GM18517 (cell line): ENCODE results near the gene ADCY1.

Experiments used
- ATAC-seq: cut with Tn5 transposase; IDR thresholded peaks from one replicate; pipeline ENCODE4 v1.9.1; 2021; ENCODE audit warnings: mild to moderate bottlenecking, moderate library complexity; ENCODE audit not compliant: unreplicated experiment

The ADCY1 gene

DNA sequence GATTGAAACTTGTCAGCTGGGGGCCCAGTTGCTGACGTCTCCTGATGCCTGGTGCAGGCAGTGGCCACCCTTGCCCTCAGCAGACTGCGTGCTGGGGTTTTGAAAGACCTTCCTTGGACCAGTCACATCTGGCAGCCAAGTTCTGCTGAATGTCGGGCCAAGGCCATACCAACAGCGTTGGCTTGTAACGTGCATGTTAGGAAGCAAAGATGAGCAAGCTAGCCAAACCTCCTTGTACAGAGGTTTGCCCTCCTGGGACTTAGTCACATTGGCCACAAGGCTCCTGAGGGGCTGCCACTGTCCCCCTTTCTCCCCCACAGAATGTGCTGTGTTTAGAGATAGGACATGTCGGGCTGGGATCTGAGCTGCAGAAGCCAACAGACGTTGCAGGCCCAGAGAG lies 49.0 kb downstream of the ADCY1 start:
- no peak for ATAC-seq

DNA sequence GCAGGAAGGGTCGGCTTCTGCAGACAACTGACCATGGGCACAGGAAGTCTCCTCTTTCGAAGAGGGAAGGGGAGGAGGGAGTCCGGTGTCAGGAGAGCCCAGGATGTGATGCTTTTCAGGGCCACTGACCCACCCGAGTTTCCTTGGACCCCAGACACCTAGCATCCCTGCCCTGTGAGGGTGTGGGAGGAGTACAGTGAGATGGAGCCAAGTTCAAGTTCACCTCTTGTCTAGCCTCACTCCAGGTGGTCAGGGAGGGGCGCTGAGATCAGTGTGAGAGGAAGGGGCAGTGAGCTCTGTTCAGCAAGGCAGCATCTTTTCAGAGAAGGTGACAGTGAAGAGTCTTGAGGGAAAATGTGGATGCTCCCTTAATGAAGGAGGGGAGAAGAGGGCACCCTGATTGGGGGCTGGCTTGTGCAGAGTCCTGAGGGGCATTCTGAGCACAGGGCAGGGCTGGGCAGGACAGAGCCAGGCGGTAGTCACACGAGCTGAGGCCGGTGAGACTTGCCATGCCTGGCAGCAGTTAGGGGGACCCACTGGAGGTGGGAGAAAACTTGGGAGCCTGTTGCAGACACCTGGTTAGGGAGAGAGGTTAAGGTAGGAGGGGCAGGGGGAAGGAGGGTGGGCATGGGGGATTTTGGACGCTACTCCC lies 49.7 kb downstream of the ADCY1 start:
- no peak for ATAC-seq

DNA sequence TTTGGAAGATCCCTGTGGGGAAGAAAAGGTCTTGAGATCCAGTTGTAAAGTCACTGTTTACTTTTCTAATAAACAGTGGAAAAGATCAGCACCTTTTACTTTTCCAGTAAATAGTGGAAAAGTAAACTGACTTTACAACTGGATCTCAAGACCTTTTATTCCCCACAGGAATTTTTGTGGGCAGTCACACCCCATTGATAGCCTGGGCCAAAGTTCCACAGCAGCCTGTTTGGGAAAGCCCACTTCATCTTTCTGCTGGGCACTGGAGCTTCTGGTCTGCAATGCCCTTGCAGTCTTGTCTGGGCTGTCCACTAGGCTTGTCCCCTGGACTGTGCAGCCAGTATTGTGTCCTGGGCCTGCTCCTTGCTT lies 50.2 kb downstream of the ADCY1 start:
- ATAC-seq = no peak

DNA sequence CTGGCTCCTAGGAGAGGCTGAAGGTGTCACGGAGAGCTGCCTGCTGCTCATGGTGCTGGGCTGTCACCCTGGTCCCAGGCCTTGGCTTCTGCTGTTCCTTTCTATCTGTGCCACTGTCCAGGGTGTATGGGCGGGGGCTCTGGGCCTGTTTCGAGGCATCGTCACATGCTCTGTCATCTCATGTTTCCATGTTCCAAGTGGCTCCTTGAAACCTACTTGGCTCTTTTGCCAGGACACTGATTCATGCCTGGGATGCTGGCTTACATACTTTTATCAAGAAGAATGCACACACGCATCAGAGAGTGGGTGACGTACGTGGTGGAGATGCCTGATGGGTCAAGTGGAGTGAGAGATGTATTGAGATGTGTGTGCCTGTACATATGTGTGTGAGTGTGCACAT lies 50.9 kb downstream of the ADCY1 start:
- ATAC-seq = no peak

DNA sequence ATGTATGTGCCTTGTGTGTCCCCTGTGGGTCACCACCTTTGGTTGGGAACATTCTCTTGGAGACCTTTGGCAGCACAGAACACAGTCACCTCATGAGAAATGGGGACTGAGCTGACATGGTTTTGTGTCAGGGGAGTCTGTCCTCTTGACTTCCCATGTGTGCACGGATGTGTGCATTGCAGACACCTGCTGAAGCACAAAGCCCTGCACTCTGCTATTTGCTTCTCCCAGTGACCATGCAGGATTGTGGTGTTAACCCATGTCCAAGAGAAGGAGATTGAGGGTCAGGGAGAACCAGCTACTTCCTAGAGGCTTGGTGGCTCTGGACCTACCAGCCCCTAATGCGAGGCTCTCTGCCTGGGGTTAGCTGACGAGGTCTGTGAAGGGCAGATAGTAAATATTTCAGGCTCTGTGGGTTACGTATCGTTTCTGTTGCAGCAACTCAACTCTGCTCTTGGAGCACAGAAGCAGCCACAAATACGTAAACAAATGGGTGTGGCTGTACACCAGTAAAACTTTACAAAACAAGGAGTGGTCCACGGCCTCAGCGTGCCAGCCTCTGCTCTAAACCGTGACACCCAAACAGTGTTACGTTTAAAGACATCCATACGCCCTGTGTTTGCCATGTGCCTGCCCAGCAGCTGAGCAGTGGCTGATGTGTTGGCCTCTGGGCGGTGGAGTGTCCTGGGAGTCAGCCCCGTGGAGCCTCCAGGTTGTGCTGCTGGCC lies 51.7 kb downstream of the ADCY1 start:
- no peak for ATAC-seq

GRCh38 chr7:45626441-45627430 lies 52.6 kb downstream of the ADCY1 start:
- no peak for ATAC-seq

- no peak for ATAC-seq
These were observed 53.7 kb downstream of the ADCY1 start for GRCh38 chr7:45627691-45628456.

DNA sequence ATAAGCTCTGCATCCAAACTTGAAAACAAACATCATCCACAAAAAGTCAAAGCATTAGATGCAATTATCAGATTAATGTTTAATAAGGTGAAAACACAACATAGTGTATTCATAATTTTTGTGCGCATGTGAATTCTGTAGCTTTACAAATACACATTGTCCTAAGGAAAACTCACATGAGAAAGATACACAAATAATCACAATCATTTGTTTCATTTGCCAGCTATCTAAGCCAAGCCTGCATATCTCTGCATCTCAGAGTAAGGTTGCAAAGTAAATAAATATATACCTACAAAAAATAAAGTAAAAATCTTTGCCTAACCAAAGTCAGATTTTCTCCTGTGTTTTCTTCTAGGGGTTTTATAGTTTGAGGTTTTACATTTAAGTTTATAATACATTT lies 57.4 kb downstream of the ADCY1 start:
- no peak for ATAC-seq

GRCh38 chr7:45636733-45637132 lies 62.6 kb downstream of the ADCY1 start:
- ATAC-seq = no peak

GRCh38 chr7:45638916-45639315 lies 64.7 kb downstream of the ADCY1 start:
- ATAC-seq = no peak

- ATAC-seq = no peak
These were observed 67.9 kb downstream of the ADCY1 start for GRCh38 chr7:45642044-45642443.

- ATAC-seq = peak; percentile 53
These were observed 69.5 kb downstream of the ADCY1 start for GRCh38 chr7:45643630-45644029.

- no peak for ATAC-seq
These were observed 70.1 kb downstream of the ADCY1 start for GRCh38 chr7:45644237-45644636.

GRCh38 chr7:45645141-45645969 lies 71.2 kb downstream of the ADCY1 start:
- ATAC-seq = no peak

DNA sequence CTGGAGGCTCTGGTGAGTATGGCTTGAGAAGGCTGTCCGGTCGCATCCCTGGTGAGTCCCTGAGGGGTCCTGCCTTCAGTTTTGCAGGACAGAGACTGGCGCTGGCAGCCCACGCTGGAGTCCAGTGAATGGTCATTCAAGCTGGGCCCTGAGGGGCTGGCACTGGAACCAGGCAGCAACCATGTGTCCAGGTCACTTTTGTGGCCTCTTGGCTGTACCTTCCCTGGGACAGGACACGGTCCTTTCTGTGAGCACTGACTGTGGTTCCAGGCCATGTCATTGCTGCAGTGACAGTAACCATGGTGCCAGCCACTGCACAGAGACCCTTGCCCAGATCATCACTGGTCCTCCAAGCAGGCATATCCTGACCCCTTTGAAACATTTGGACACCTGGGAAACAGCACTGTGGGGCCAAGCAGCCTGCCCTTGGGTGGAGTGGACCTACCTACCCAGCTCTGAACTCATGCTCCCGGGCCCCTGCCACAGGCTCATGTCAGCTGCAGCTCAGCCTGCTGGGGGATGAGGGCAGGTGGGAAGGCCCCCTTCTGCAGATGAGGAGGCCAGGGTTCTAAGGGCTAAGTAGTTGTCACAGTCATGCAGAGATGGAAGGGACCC lies 72.1 kb downstream of the ADCY1 start:
- ATAC-seq = no peak

GRCh38 chr7:45646996-45647825 lies 73.0 kb downstream of the ADCY1 start:
- no peak for ATAC-seq

GRCh38 chr7:45647967-45648670 lies 74.0 kb downstream of the ADCY1 start:
- ATAC-seq = no peak

DNA sequence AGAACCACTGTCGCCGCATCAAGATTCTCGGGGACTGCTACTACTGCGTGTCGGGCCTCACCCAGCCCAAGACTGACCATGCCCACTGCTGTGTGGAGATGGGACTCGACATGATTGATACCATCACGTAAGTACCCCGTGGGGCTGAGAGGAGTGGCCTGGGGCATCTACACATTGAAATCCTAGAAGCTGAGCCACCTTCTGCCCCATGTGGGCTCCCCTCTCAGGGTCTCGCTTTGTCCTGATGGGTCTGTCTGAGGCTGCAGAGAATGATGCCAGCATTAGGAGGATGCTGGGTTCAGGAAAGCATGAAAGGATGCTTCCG lies 74.5 kb downstream of the ADCY1 start:
- no peak for ATAC-seq
